ENCODE results near the gene TM9SF2.

The TM9SF2 gene

DNA sequence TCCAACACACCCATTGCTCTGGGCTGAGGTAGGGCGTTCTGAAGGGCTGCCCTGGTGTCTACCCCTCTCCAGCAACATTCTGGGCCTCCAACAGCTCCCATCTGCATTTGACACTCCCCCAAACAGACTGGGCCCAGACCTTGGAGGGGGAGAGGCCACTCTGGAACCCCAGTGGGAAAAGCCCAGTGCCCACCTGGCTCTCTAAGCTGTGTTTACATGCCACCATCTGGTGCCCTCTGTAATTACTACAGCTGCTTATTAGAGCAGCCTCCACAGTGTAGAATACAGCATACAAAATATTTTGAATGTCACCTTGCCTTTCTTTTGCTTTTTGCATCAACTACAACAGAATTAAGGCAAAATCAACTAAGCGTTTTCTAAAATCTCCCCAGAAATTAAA, 35.8 kb upstream of the TM9SF2 start:
- DNase-seq (ENCODE audit: extremely low spot score): no peak
- ChIA-PET POLR2A (no interaction called here), CTCF (no interaction called here)
- TF ChIP-seq ELF4 (IDR thresholded peaks at IDR 0.05): no peak

DNA sequence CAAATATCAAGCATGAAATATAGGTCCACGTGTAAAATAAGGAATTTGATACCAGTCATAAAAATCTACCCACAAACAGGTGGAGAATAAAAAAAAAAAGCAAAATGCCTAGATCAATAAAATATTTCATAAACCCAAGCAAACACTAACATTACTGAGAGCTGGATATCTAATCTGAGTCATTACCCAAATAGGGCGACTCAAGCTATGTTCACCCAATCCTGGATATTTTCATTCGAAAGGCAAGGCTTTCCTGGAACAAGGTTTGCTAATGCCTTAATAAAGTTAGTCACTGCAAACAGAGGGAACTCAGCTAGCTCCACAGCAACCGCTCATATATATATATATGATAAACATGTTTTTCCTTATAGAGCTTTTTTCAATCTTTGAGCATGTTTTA, 33.5 kb upstream of the TM9SF2 start:
- DNase-seq (ENCODE audit: extremely low spot score): no peak
- POLR2A ChIA-PET: interaction anchor here (1.1 kb wide), 1 partner anchor 31 kb away, joined by 3 read pairs; no protein-coding TSS in a partner anchor
- CTCF ChIA-PET: no interaction called here
- no peak for TF ChIP-seq NFRKB (IDR thresholded peaks at IDR 0.05)
- TF ChIP-seq TARDBP (IDR thresholded peaks at IDR 0.05): no peak
- no peak for TF ChIP-seq FOXA1 (IDR thresholded peaks at IDR 0.05)

DNA sequence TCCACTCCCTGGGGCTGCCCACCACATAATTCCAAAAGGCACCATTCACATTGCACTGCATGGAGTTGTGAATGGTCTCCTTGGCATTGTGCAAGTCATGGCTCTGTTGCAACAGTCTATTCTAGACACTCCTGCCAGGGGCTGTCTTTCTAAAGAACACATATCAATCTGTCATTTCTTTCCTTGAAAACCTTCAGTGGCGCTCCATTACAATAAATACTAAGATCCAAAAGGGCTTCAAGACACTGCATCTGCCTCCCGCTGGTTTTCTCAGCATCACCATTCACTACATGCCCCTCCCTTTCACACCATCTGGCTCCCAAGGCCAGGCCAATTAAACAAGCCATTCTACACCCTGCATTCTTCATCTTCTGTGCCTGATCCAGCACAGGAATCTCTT, 32.2 kb upstream of the TM9SF2 start:
- TF ChIP-seq NFRKB (IDR thresholded peaks at IDR 0.05) (no peak), L3MBTL2 (conservative IDR thresholded peaks at IDR 0.05) (no peak), FOXA1 (IDR thresholded peaks at IDR 0.05) (no peak), CTBP1 (IDR thresholded peaks at IDR 0.05; ENCODE audit: borderline replicate concordance) (no peak), HDGF (IDR thresholded peaks at IDR 0.05; ENCODE audit: borderline replicate concordance) (no peak), FOXK2 (IDR thresholded peaks at IDR 0.05) (no peak), ELF4 (IDR thresholded peaks at IDR 0.05) (no peak), TARDBP (IDR thresholded peaks at IDR 0.05) (no peak), BHLHE40 (IDR thresholded peaks at IDR 0.05; ENCODE audit: borderline replicate concordance) (no peak)
- TF ChIP-seq, protein P1, sequence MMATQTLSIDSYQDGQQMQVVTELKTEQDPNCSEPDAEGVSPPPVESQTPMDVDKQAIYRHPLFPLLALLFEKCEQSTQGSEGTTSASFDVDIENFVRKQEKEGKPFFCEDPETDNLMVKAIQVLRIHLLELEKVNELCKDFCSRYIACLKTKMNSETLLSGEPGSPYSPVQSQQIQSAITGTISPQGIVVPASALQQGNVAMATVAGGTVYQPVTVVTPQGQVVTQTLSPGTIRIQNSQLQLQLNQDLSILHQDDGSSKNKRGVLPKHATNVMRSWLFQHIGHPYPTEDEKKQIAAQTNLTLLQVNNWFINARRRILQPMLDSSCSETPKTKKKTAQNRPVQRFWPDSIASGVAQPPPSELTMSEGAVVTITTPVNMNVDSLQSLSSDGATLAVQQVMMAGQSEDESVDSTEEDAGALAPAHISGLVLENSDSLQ (IDR thresholded peaks at IDR 0.05): no peak
- CTCF ChIA-PET: no interaction called here
- no peak for DNase-seq (ENCODE audit: extremely low spot score)

DNA sequence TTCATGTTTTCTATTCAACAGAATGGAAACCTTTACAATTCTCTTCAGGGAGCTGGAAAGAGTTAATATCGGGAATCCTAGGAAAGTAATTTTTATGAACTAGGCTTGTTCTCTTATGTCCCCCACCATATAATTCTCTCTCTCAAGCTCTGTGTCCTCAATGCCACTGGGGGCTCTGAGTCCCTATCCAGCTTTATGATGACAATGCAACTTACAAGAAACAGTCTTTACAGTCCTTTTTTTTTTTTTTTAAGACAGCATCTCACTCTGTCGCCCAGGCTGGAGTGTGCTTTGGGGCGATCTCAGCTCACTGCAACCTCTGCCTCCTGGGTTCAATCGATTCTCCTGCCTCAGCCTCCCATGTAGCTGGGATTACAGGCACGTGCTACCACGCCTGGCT, 31.2 kb upstream of the TM9SF2 start:
- POLR2A ChIA-PET: interaction anchor here (1.2 kb wide), 1 partner anchor 31 kb away, joined by 3 read pairs; the partner anchor contains the start of gene TM9SF2
- no peak for DNase-seq (ENCODE audit: extremely low spot score)
- CTCF ChIA-PET: interaction anchor here (0.6 kb wide), 2 partner anchors 38 to 237 kb away, joined by 3 to 7 read pairs; no protein-coding TSS in a partner anchor
- no peak for TF ChIP-seq CTBP1 (IDR thresholded peaks at IDR 0.05; ENCODE audit: borderline replicate concordance)
- no peak for TF ChIP-seq SUZ12 (IDR thresholded peaks at IDR 0.05)
- TF ChIP-seq, protein P1 (IDR thresholded peaks at IDR 0.05): no peak
- TF ChIP-seq NFRKB (IDR thresholded peaks at IDR 0.05): no peak

More for the DNA sequence above, 32.2 kb upstream of the TM9SF2 start:
- POLR2A ChIA-PET: no interaction called here

DNA sequence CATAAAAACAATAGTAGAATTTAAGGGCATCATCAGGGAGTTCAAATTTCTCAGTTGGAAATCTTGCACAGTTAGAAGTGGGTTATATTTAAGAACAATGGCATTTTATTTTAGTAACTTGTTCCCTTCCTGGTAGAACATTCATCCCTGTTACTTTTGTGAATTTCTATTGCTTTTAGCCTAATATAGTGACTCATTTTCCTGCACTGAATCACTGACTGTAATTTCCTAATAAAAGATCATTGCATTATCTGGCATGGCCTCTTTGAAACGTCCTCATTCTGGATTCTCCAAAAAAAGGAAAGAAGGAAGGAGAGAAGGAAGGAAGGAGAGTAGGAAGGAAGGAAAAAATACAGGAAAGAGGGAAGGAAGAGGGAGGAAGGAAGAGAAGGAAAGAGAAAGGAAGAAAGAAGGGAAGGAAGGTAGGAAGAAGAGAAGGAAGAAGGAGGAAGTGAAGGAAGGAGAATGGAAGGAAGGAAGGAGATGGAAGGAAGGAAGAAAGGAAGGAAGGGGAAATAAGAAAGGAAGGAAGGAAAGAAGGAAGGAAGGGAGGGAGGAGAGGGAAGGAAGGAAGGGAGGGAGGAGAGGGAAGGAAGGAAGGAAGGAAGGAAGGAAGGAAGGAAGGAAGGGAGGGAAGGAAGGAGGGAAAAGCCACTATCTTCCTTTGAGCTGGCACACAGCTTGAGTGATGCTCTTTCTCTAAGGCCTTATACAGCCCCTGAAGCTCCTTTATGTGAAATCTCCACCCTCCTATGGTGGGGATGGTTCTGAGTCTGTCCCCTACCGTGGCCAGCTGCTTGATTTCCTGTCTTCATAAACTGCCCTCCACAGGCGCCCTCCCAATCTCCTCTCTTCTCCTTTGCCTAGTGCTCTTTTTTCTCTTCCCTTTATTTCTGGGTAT, 29.8 kb upstream of the TM9SF2 start:
- ChIA-PET CTCF (interaction anchor here (0.7 kb wide), 1 partner anchor 34 kb away, joined by 3 read pairs; no protein-coding TSS in a partner anchor), POLR2A (no interaction called here)
- no peak for DNase-seq (ENCODE audit: extremely low spot score)
- TF ChIP-seq HDGF (IDR thresholded peaks at IDR 0.05; ENCODE audit: borderline replicate concordance) (no peak), L3MBTL2 (conservative IDR thresholded peaks at IDR 0.05) (no peak), SP1 (IDR thresholded peaks at IDR 0.05) (no peak)

DNA sequence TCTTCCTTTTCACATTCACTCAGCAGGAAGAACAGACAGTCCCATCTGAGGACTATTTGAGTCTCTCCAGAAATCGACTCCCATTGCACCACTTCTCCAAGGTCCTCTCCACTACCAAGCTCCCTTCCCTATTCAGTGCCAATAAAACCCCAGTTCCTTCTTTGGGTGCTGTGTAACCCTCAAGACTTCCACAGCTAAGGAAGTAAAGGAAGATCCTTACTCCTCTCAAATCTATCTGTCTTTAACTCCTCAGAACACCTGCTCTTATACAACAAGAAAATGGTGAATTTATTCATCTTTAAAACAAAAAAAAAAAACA, 29.2 kb upstream of the TM9SF2 start:
- TF ChIP-seq BHLHE40 (IDR thresholded peaks at IDR 0.05; ENCODE audit: borderline replicate concordance) (no peak), TARDBP (IDR thresholded peaks at IDR 0.05) (no peak), SUZ12 (IDR thresholded peaks at IDR 0.05) (no peak), ZNF384 (IDR thresholded peaks at IDR 0.05) (no peak), ELF4 (IDR thresholded peaks at IDR 0.05) (no peak), SP1 (IDR thresholded peaks at IDR 0.05) (no peak), L3MBTL2 (conservative IDR thresholded peaks at IDR 0.05) (no peak), LEF1 (IDR thresholded peaks at IDR 0.05; ENCODE audit: borderline replicate concordance) (no peak), FOXA1 (IDR thresholded peaks at IDR 0.05) (no peak), HDGF (IDR thresholded peaks at IDR 0.05; ENCODE audit: borderline replicate concordance) (no peak), FOXK2 (IDR thresholded peaks at IDR 0.05) (no peak), FOXM1 (IDR thresholded peaks at IDR 0.05; ENCODE audit: borderline replicate concordance) (no peak), CTBP1 (IDR thresholded peaks at IDR 0.05; ENCODE audit: borderline replicate concordance) (no peak)
- TF ChIP-seq, protein P1 (IDR thresholded peaks at IDR 0.05): no peak
- DNase-seq (ENCODE audit: extremely low spot score): no peak
- CTCF ChIA-PET: interaction anchor here (0.7 kb wide), 1 partner anchor 35 kb away, joined by 3 read pairs; no protein-coding TSS in a partner anchor
- POLR2A ChIA-PET: no interaction called here

DNA sequence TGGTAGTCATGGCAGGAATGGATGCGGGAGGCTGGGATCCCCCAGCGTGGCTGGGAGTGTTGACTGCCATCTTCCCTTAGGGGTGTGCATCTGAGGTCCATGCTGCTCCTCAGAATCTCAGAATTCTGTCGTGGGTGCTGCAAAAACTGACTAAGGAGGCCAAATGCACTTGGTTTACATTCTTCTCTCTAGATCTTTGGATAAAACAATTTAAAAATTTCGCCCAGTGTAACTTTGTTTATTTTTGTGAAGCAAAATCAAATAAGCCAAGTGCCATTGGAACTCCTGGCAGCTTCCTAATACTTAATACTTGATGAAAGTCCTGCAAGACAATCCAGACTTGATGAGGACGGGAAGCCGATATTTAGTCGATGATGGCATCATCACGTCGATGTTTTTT, 27.8 kb upstream of the TM9SF2 start:
- POLR2A ChIA-PET: no interaction called here
- TF ChIP-seq SUZ12 (IDR thresholded peaks at IDR 0.05) (no peak), NFRKB (IDR thresholded peaks at IDR 0.05) (no peak), BHLHE40 (IDR thresholded peaks at IDR 0.05; ENCODE audit: borderline replicate concordance) (no peak), TARDBP (IDR thresholded peaks at IDR 0.05) (no peak), FOXM1 (IDR thresholded peaks at IDR 0.05; ENCODE audit: borderline replicate concordance) (no peak), LEF1 (IDR thresholded peaks at IDR 0.05; ENCODE audit: borderline replicate concordance) (no peak)
- TF ChIP-seq, protein P1 (IDR thresholded peaks at IDR 0.05): no peak
- CTCF ChIA-PET: no interaction called here
- no peak for DNase-seq (ENCODE audit: extremely low spot score)

Data from HEK293T (cell line).